CD4-positive, CD25-positive, alpha-beta regulatory T cell (primary cell): ENCODE results near the gene ATP13A2. TPM values are rescaled to one million over a fixed set of nuclear protein-coding genes. Genes with fewer than 3 reads are reported as not detected.

ENCODE experiments used
- ATAC-seq, 2 donors: fragments of 150-1000 bp; cut with Tn5 transposase; one replicate each; pipeline ENCODE4 v1.10.0; 2021; ENCODE audit warnings: low read depth in 2 of 2, moderate number of reproducible peaks in 2 of 2, moderate library complexity in 1 of 2
- DNase-seq, 3 donors: peaks; one replicate each; pipeline versions ENCODE4 v3.0.0 to v3.0.0-alpha.2; 2012 to 2022; ENCODE audit warnings: mixed read lengths in 1 of 3
- H3K27ac ChIP-seq: one replicate; pipeline ENCODE4 v1.7.0; 2013; ENCODE audit warnings: mild to moderate bottlenecking, low read length; ENCODE audit not compliant: insufficient read depth, poor library complexity, severe bottlenecking
- H3K27me3 ChIP-seq: one replicate; pipeline ENCODE4 v1.7.0; 2013; ENCODE audit warnings: low read length; ENCODE audit not compliant: control insufficient read depth, insufficient read depth
- H3K36me3 ChIP-seq: one replicate; pipeline ENCODE4 v1.7.0; 2013; ENCODE audit warnings: mild to moderate bottlenecking, low read length, moderate library complexity; ENCODE audit not compliant: control insufficient read depth, insufficient read depth
- H3K4me1 ChIP-seq: 2 replicates; pipeline ENCODE4 v1.7.0; 2013; ENCODE audit warnings: mild to moderate bottlenecking, low read length; ENCODE audit not compliant: insufficient read depth, control insufficient read depth, poor library complexity, severe bottlenecking
- H3K4me3 ChIP-seq: one replicate; pipeline ENCODE4 v1.7.0; 2013; ENCODE audit warnings: low read depth, mild to moderate bottlenecking, low read length, moderate library complexity
- H3K9me3 ChIP-seq, 2 experiments: 1 replicate in 1 of 2; 2 replicates in 1 of 2; pipeline ENCODE4 v1.7.0; 2013; ENCODE audit warnings: low read length in 2 of 2, mild to moderate bottlenecking in 1 of 2, moderate library complexity in 1 of 2; ENCODE audit not compliant: control insufficient read depth in 2 of 2
- H3K27ac Mint-ChIP-seq, 3 donors: one replicate each; pipeline ENCODE4 v1.8.0; 2020 to 2022; ENCODE audit warnings: mild to moderate bottlenecking in 3 of 3, mixed read lengths in 3 of 3, moderate library complexity in 2 of 3
- H3K27me3 Mint-ChIP-seq: one replicate; pipeline ENCODE4 v1.8.0; 2022; ENCODE audit warnings: mild to moderate bottlenecking, mixed read lengths
- H3K36me3 Mint-ChIP-seq: one replicate; pipeline ENCODE4 v1.8.0; 2020; ENCODE audit warnings: mixed read lengths
- H3K4me1 Mint-ChIP-seq, 4 donors: one replicate each; pipeline ENCODE4 v1.8.0; 2020 to 2022; ENCODE audit warnings: mixed read lengths in 4 of 4, mild to moderate bottlenecking in 1 of 4
- H3K4me3 Mint-ChIP-seq, 4 donors: one replicate each; pipeline ENCODE4 v1.8.0; 2020 to 2022; ENCODE audit warnings: mild to moderate bottlenecking in 4 of 4, mixed read lengths in 4 of 4, moderate library complexity in 3 of 4
- H3K9me3 Mint-ChIP-seq, 7 donors: one replicate each; pipeline ENCODE4 v1.8.0; 2020 to 2022; ENCODE audit warnings: mixed read lengths in 7 of 7, mild to moderate bottlenecking in 3 of 7, moderate library complexity in 2 of 7
- polyA plus RNA-seq, 4 donors: library from polyadenylated mRNA; unstranded; fragments of 300-500 nt; fragmentation: Illumina TruSeq; gene quantifications; one replicate each; pipeline ENCODE4 v1.2.3, GENCODE V29; 2021
- total RNA-seq: library from RNA; stranded (reverse); gene quantifications from one replicate; pipeline ENCODE4 v1.2.3, GENCODE V29; 2022

ATP13A2 gene
- total and polyA plus RNA-seq, 5 donors from 2014 or later = 29.7 to 41.7 (median 33.0) TPM

- Histone ChIP-seq H3K9me3 (no peaks in the 10 kb centered on the region), H3K36me3 (peaks cover 26% of the 10 kb centered on the region), H3K27ac (no peak overlapping the region), H3K4me3 (no peak overlapping the region), H3K4me1 (no peaks in the 10 kb centered on the region), H3K27me3 (no peaks in the 10 kb centered on the region)
- peaks cover 17% of the 10 kb centered on the region for H3K36me3 Mint-ChIP-seq
- peaks cover 0 to 2% (median 0%) of the 10 kb centered on the region in 4 donors for H3K4me1 Mint-ChIP-seq
- H3K27me3 Mint-ChIP-seq = no peaks in the 10 kb centered on the region
- H3K4me3 Mint-ChIP-seq = no peak overlapping the region
- DNase-seq = no peak
- H3K9me3 Mint-ChIP-seq = no peaks in the 10 kb centered on the region
- H3K27ac Mint-ChIP-seq = no peak overlapping the region
- no peak for ATAC-seq
Measured at GRCh38 chr1:16998589-16998988, 13.1 kb downstream of the ATP13A2 start.

- no peaks in the 10 kb centered on the region for H3K27me3 ChIP-seq
- peaks cover 15% of the 10 kb centered on the region for H3K36me3 ChIP-seq
- Mint-ChIP-seq H3K4me1 (peaks cover 0 to 2% (median 0%) of the 10 kb centered on the region in 4 donors), H3K27me3 (no peaks in the 10 kb centered on the region), H3K36me3 (peaks cover 15% of the 10 kb centered on the region), H3K4me3 (no peak overlapping the region), H3K9me3 (no peaks in the 10 kb centered on the region), H3K27ac (no peak overlapping the region)
- no peaks in the 10 kb centered on the region for H3K4me1 ChIP-seq
- H3K4me3 ChIP-seq = no peak overlapping the region
- ATAC-seq = no peak
- no peaks in the 10 kb centered on the region for H3K9me3 ChIP-seq
- no peak for DNase-seq
- no peak overlapping the region for H3K27ac ChIP-seq
Measured at GRCh38 chr1:16996845-16997244, 14.9 kb downstream of the ATP13A2 start.

GRCh38 chr1:16993521-16994038 is 18.1 kb downstream of the ATP13A2 start:
- H3K27me3 Mint-ChIP-seq = no peaks in the 10 kb centered on the region
- H3K4me3 Mint-ChIP-seq = no peak overlapping the region
- no peaks in the 10 kb centered on the region for H3K9me3 Mint-ChIP-seq
- peaks cover 0 to under 1% (median 0%) of the 10 kb centered on the region in 4 donors for H3K4me1 Mint-ChIP-seq
- Histone ChIP-seq H3K4me1 (no peaks in the 10 kb centered on the region), H3K9me3 (no peaks in the 10 kb centered on the region), H3K4me3 (no peak overlapping the region), H3K27me3 (no peaks in the 10 kb centered on the region), H3K27ac (no peak overlapping the region), H3K36me3 (peaks cover 16% of the 10 kb centered on the region)
- H3K36me3 Mint-ChIP-seq = peaks cover 20% of the 10 kb centered on the region
- no peak for DNase-seq
- ATAC-seq = no peak
- no peak overlapping the region for H3K27ac Mint-ChIP-seq

GRCh38 chr1:16992675-16993074 is 19.1 kb downstream of the ATP13A2 start:
- DNase-seq (no peak), ATAC-seq (no peak)
- no peaks in the 10 kb centered on the region for H3K9me3 Mint-ChIP-seq
- Histone ChIP-seq H3K4me1 (no peaks in the 10 kb centered on the region), H3K27ac (no peak overlapping the region), H3K4me3 (no peak overlapping the region), H3K36me3 (peaks cover 13% of the 10 kb centered on the region), H3K27me3 (no peaks in the 10 kb centered on the region), H3K9me3 (no peaks in the 10 kb centered on the region)
- H3K4me1 Mint-ChIP-seq = no peaks in the 10 kb centered on the region
- H3K4me3 Mint-ChIP-seq = no peak overlapping the region
- H3K36me3 Mint-ChIP-seq = peaks cover 16% of the 10 kb centered on the region
- no peaks in the 10 kb centered on the region for H3K27me3 Mint-ChIP-seq
- H3K27ac Mint-ChIP-seq = no peak overlapping the region

- Histone ChIP-seq H3K27ac (no peak overlapping the region), H3K36me3 (peaks cover 16% of the 10 kb centered on the region), H3K9me3 (no peaks in the 10 kb centered on the region), H3K4me3 (no peak overlapping the region), H3K4me1 (no peaks in the 10 kb centered on the region), H3K27me3 (no peaks in the 10 kb centered on the region)
- ATAC-seq = no peak
- DNase-seq = no peak
- Mint-ChIP-seq H3K36me3 (peaks cover 16% of the 10 kb centered on the region), H3K4me3 (no peak overlapping the region), H3K4me1 (no peaks in the 10 kb centered on the region), H3K27ac (no peak overlapping the region), H3K9me3 (no peaks in the 10 kb centered on the region), H3K27me3 (no peaks in the 10 kb centered on the region)
Measured at GRCh38 chr1:16992102-16992501, 19.6 kb downstream of the ATP13A2 start.

GRCh38 chr1:16991571-16991970 is 20.2 kb downstream of the ATP13A2 start:
- DNase-seq = no peak
- no peak overlapping the region for H3K27ac Mint-ChIP-seq
- H3K27me3 Mint-ChIP-seq = no peaks in the 10 kb centered on the region
- H3K4me3 ChIP-seq = no peak overlapping the region
- peaks cover 14% of the 10 kb centered on the region for H3K36me3 ChIP-seq
- H3K9me3 ChIP-seq = no peaks in the 10 kb centered on the region
- H3K9me3 Mint-ChIP-seq = no peaks in the 10 kb centered on the region
- H3K36me3 Mint-ChIP-seq = peaks cover 16% of the 10 kb centered on the region
- no peaks in the 10 kb centered on the region for H3K4me1 ChIP-seq
- no peaks in the 10 kb centered on the region for H3K4me1 Mint-ChIP-seq
- no peak for ATAC-seq
- no peak overlapping the region for H3K4me3 Mint-ChIP-seq
- H3K27ac ChIP-seq = no peak overlapping the region
- no peaks in the 10 kb centered on the region for H3K27me3 ChIP-seq

GRCh38 chr1:16989676-16990391 is 21.9 kb downstream of the ATP13A2 start:
- no peaks in the 10 kb centered on the region for H3K9me3 Mint-ChIP-seq
- peaks cover 15% of the 10 kb centered on the region for H3K36me3 Mint-ChIP-seq
- no peak overlapping the region for H3K27ac Mint-ChIP-seq
- Histone ChIP-seq H3K4me1 (no peaks in the 10 kb centered on the region), H3K9me3 (no peaks in the 10 kb centered on the region), H3K36me3 (peaks cover 15% of the 10 kb centered on the region), H3K27ac (no peak overlapping the region), H3K4me3 (no peak overlapping the region), H3K27me3 (no peaks in the 10 kb centered on the region)
- DNase-seq (no peak), ATAC-seq (no peak)
- no peaks in the 10 kb centered on the region for H3K4me1 Mint-ChIP-seq
- H3K27me3 Mint-ChIP-seq = no peaks in the 10 kb centered on the region
- H3K4me3 Mint-ChIP-seq = no peak overlapping the region

GRCh38 chr1:16988210-16988609 is 23.5 kb downstream of the ATP13A2 start:
- Histone ChIP-seq H3K27ac (no peak overlapping the region), H3K4me1 (no peaks in the 10 kb centered on the region), H3K9me3 (no peaks in the 10 kb centered on the region), H3K27me3 (no peaks in the 10 kb centered on the region), H3K36me3 (peaks cover 15% of the 10 kb centered on the region), H3K4me3 (no peak overlapping the region)
- no peaks in the 10 kb centered on the region for H3K4me1 Mint-ChIP-seq
- H3K4me3 Mint-ChIP-seq = no peak overlapping the region
- DNase-seq (no peak), ATAC-seq (no peak)
- peaks cover 3% of the 10 kb centered on the region for H3K27me3 Mint-ChIP-seq
- peaks cover 15% of the 10 kb centered on the region for H3K36me3 Mint-ChIP-seq
- no peak overlapping the region for H3K27ac Mint-ChIP-seq
- H3K9me3 Mint-ChIP-seq = no peaks in the 10 kb centered on the region
